Measurements from ENCODE around the gene GDI2. TPM values are rescaled to one million over a fixed set of nuclear protein-coding genes. Genes with fewer than 3 reads are reported as not detected.

Gene GDI2
- total and polyA plus RNA-seq, 2 of the 13 experiments (the other 11 are each of a cell fraction or from before 2014, with no cell fraction given): 153 to 477 TPM

DNA sequence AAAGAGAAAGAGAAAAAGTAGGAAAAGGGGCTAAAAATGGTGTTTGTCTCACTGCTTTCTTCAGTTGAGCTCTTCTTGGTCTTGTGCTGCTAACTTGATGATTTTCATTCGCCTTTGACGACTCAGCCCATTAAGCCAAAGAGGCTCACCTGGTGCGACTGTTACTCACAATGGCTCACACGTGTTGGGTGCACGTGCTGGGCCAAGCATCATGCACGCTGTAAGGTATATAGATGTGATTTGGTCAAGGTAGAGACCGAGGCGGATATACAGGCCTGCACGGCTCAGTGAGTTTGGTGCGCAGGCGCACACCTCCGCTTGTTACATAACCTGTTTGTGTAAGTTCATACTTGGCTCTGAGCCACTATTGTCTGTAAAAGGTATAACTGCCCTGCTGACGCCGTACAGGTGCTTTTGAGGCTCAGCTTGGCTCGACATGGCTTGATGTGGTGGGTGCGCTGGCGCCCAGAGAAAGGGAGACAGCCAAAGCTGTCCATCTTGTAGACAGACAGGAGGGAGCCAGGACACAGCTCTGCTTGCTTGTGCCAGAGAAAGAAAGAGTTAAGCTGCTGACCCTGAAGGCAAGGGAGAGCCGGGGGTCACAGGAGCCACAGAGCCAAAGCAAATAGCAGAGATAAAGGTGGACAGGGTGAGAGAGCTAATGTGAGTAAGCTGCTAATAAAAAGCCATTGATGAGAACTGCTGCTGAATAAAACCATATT lies 42.9 kb upstream of the GDI2 start (continued):
- TF ChIP-seq ZNF614 (CRISPR knock-in tag; IDR thresholded peaks at IDR 0.05; ENCODE audit: borderline replicate concordance) (no peak), KMT2B (CRISPR knock-in tag; IDR thresholded peaks at IDR 0.05) (no peak), RORA (CRISPR knock-in tag; IDR thresholded peaks at IDR 0.05) (no peak), ATM (IDR thresholded peaks at IDR 0.05; ENCODE audit: borderline replicate concordance) (no peak), ZNF747 (CRISPR knock-in tag; IDR thresholded peaks at IDR 0.05; ENCODE audit: borderline replicate concordance) (no peak), ZFP62 (CRISPR knock-in tag; IDR thresholded peaks at IDR 0.05) (no peak), ZNF484 (CRISPR knock-in tag; IDR thresholded peaks at IDR 0.05; ENCODE audit: borderline replicate concordance, low read depth) (no peak), ZNF17 (CRISPR knock-in tag; IDR thresholded peaks at IDR 0.05) (no peak), ZNF292 (CRISPR knock-in tag; IDR thresholded peaks at IDR 0.05; ENCODE audit: borderline replicate concordance, low read depth) (peak; percentile 62; the same call in 1 of the 2 replicates), ARNT2 (CRISPR knock-in tag; IDR thresholded peaks at IDR 0.05; ENCODE audit: low read depth) (no peak), ZNF788 (CRISPR knock-in tag; IDR thresholded peaks at IDR 0.05; ENCODE audit: borderline replicate concordance) (peak; percentile 37; the same call in 1 of the 2 replicates), CENPX (CRISPR knock-in tag; IDR thresholded peaks at IDR 0.05) (no peak), ZNF83 (CRISPR knock-in tag; IDR thresholded peaks at IDR 0.05; ENCODE audit: borderline replicate concordance) (no peak), ATRX (CRISPR knock-in tag; IDR thresholded peaks at IDR 0.05; ENCODE audit: borderline replicate concordance) (no peak), SALL1 (CRISPR knock-in tag; IDR thresholded peaks at IDR 0.05) (0 out of 2 replicates have a peak, but pooled peaks have one; percentile 8), RARA (CRISPR knock-in tag; IDR thresholded peaks at IDR 0.05) (no peak), RBM39 (IDR thresholded peaks at IDR 0.05; ENCODE audit: low read depth, low read length, poor library complexity, severe bottlenecking) (no peak), ZFP1 (CRISPR knock-in tag; IDR thresholded peaks at IDR 0.05) (no peak), ZNF317 (CRISPR knock-in tag; IDR thresholded peaks at IDR 0.05) (no peak)
- TF ChIP-seq, protein P1, sequence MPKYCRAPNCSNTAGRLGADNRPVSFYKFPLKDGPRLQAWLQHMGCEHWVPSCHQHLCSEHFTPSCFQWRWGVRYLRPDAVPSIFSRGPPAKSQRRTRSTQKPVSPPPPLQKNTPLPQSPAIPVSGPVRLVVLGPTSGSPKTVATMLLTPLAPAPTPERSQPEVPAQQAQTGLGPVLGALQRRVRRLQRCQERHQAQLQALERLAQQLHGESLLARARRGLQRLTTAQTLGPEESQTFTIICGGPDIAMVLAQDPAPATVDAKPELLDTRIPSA (CRISPR knock-in tag; IDR thresholded peaks at IDR 0.05; ENCODE audit: borderline replicate concordance): no peak
- TF ChIP-seq, protein P2, sequence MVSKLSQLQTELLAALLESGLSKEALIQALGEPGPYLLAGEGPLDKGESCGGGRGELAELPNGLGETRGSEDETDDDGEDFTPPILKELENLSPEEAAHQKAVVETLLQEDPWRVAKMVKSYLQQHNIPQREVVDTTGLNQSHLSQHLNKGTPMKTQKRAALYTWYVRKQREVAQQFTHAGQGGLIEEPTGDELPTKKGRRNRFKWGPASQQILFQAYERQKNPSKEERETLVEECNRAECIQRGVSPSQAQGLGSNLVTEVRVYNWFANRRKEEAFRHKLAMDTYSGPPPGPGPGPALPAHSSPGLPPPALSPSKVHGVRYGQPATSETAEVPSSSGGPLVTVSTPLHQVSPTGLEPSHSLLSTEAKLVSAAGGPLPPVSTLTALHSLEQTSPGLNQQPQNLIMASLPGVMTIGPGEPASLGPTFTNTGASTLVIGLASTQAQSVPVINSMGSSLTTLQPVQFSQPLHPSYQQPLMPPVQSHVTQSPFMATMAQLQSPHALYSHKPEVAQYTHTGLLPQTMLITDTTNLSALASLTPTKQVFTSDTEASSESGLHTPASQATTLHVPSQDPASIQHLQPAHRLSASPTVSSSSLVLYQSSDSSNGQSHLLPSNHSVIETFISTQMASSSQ (IDR thresholded peaks at IDR 0.05; ENCODE audit: low read depth): no peak
- TF ChIP-seq, protein P2 (CRISPR knock-in tag; IDR thresholded peaks at IDR 0.05; ENCODE audit: borderline replicate concordance): 0 out of 2 replicates have a peak, but pooled peaks have one; percentile 32
- TF ChIP-seq, protein P3, sequence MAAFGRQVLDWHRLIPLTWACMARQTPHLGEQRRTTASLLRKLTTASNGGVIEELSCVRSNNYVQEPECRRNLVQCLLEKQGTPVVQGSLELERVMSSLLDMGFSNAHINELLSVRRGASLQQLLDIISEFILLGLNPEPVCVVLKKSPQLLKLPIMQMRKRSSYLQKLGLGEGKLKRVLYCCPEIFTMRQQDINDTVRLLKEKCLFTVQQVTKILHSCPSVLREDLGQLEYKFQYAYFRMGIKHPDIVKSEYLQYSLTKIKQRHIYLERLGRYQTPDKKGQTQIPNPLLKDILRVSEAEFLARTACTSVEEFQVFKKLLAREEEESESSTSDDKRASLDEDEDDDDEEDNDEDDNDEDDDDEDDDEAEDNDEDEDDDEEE (CRISPR knock-in tag; IDR thresholded peaks at IDR 0.05): no peak
- TF ChIP-seq, protein P4, sequence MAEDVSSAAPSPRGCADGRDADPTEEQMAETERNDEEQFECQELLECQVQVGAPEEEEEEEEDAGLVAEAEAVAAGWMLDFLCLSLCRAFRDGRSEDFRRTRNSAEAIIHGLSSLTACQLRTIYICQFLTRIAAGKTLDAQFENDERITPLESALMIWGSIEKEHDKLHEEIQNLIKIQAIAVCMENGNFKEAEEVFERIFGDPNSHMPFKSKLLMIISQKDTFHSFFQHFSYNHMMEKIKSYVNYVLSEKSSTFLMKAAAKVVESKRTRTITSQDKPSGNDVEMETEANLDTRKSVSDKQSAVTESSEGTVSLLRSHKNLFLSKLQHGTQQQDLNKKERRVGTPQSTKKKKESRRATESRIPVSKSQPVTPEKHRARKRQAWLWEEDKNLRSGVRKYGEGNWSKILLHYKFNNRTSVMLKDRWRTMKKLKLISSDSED (CRISPR knock-in tag; IDR thresholded peaks at IDR 0.05): no peak
